DOHH2 (cell line): ENCODE measurements around the gene STAG1.
"Not testable (repeated sequence)": the region's sequence is repeated elsewhere in the genome, so short reads cannot be mapped to it uniquely, and the experiment has no call there.

Experiments used
- H3F3A ChIP-seq: fragments of 200-600 bp; sonication (generic), shearing (Covaris generic); 2 replicates; pipeline ENCODE4 v1.6.0; 2016; ENCODE audit warnings: antibody characterized with exemption, mild to moderate bottlenecking; ENCODE audit not compliant: control insufficient read depth, insufficient read depth
- H3K27ac ChIP-seq: fragments of 200-600 bp; sonication (generic); 2 replicates; pipeline ENCODE4 v1.5.1; 2014; ENCODE audit warnings: low read depth, mild to moderate bottlenecking, low read length, moderate library complexity
- H3K27me3 ChIP-seq: fragments of 200-600 bp; sonication (generic); 2 replicates; pipeline ENCODE4 v1.6.1; 2014; ENCODE audit warnings: mild to moderate bottlenecking, low read length, mixed read lengths; ENCODE audit not compliant: control insufficient read depth
- H3K36me3 ChIP-seq: fragments of 200-600 bp; sonication (generic); 2 replicates; pipeline ENCODE4 v1.6.1; 2014; ENCODE audit warnings: mild to moderate bottlenecking, low read length, moderate library complexity, mixed read lengths; ENCODE audit not compliant: control insufficient read depth
- H3K4me1 ChIP-seq: fragments of 200-600 bp; sonication (generic); 2 replicates; pipeline ENCODE4 v1.6.1; 2014; ENCODE audit warnings: mild to moderate bottlenecking, low read length, mixed read lengths; ENCODE audit not compliant: control insufficient read depth
- H3K4me2 ChIP-seq: fragments of 200-600 bp; sonication (generic); 2 replicates; pipeline ENCODE4 v1.6.0; 2014; ENCODE audit warnings: mild to moderate bottlenecking, low read length, moderate library complexity
- H3K4me3 ChIP-seq: fragments of 200-600 bp; sonication (generic); 2 replicates; pipeline ENCODE4 v1.5.1; 2014; ENCODE audit warnings: mild to moderate bottlenecking, low read length, mixed read lengths
- H3K79me2 ChIP-seq: fragments of 200-600 bp; sonication (generic); 2 replicates; pipeline ENCODE4 v1.6.1; 2014; ENCODE audit warnings: mild to moderate bottlenecking, low read length, mixed read lengths; ENCODE audit not compliant: control insufficient read depth
- H3K9me2 ChIP-seq: fragments of 200-600 bp; sonication (generic); replicated peaks from 2 replicates; pipeline ENCODE4 v1.6.1; 2014; ENCODE audit warnings: mild to moderate bottlenecking, low read length, mixed read lengths; ENCODE audit not compliant: control insufficient read depth
- H3K9me3 ChIP-seq: fragments of 200-600 bp; sonication (generic); 2 replicates; pipeline ENCODE4 v1.6.1; 2014; ENCODE audit warnings: antibody characterized with exemption, low read length, mixed read lengths; ENCODE audit not compliant: control insufficient read depth, insufficient read depth
- H4K20me1 ChIP-seq: fragments of 200-600 bp; sonication (generic); 2 replicates; pipeline ENCODE4 v1.6.0; 2014; ENCODE audit warnings: low read depth, mild to moderate bottlenecking, antibody characterized with exemption, low read length, moderate library complexity; ENCODE audit not compliant: control insufficient read depth, insufficient read depth
- EZH2phosphoT487 ChIP-seq: fragments of 200-600 bp; sonication (generic); IDR thresholded peaks from 2 replicates; pipeline ENCODE4 v1.6.1; 2017; ENCODE audit warnings: borderline replicate concordance, mild to moderate bottlenecking, antibody characterized with exemption, low read length, moderate library complexity, mixed read lengths
- TF ChIP-seq, protein P1 (sequence below): fragments of 200-600 bp; sonication (generic); IDR thresholded peaks from one replicate; pipeline ENCODE4 v1.5.1; 2014; ENCODE audit warnings: antibody characterized with exemption, mild to moderate bottlenecking, low read depth, low read length; ENCODE audit not compliant: poor library complexity, severe bottlenecking

The STAG1 gene

DNA sequence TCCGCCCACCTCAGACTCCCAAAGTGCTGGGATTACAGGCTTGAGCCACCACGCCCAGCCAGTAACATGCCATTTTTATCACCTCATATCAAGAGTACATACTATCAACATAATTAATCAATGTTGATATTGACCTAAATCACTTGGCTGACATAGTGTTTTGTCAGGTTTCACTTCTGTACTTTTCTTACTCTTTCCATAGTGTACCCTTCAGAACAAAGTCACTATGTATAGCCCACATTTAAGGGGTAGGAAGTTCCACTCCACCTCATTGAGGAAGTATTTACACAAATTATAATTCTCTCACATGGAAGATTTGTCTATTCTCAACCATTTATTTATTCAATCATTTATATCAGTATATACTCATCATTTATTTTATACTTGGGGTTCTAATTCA lies 145.2 kb downstream of the STAG1 start:
- no peaks in the 10 kb centered on the region for H3K9me3 ChIP-seq
- H3K27me3 ChIP-seq = no peaks in the 10 kb centered on the region
- no peaks in the 10 kb centered on the region for H4K20me1 ChIP-seq
- no peak overlapping the region for H3K4me2 ChIP-seq
- H3K9me2 ChIP-seq = no peaks in the 10 kb centered on the region
- H3K36me3 ChIP-seq = no peaks in the 10 kb centered on the region
- no peak for TF ChIP-seq EZH2phosphoT487
- TF ChIP-seq, protein P1, sequence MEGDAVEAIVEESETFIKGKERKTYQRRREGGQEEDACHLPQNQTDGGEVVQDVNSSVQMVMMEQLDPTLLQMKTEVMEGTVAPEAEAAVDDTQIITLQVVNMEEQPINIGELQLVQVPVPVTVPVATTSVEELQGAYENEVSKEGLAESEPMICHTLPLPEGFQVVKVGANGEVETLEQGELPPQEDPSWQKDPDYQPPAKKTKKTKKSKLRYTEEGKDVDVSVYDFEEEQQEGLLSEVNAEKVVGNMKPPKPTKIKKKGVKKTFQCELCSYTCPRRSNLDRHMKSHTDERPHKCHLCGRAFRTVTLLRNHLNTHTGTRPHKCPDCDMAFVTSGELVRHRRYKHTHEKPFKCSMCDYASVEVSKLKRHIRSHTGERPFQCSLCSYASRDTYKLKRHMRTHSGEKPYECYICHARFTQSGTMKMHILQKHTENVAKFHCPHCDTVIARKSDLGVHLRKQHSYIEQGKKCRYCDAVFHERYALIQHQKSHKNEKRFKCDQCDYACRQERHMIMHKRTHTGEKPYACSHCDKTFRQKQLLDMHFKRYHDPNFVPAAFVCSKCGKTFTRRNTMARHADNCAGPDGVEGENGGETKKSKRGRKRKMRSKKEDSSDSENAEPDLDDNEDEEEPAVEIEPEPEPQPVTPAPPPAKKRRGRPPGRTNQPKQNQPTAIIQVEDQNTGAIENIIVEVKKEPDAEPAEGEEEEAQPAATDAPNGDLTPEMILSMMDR = no peak
- 0 out of 2 replicates have a peak, but pooled peaks cover 6% of the 10 kb centered on the region for H3K4me1 ChIP-seq
- no peaks in the 10 kb centered on the region for H3F3A ChIP-seq
- no peak overlapping the region for H3K4me3 ChIP-seq
- no peaks in the 10 kb centered on the region for H3K79me2 ChIP-seq
- H3K27ac ChIP-seq = no peak overlapping the region

DNA sequence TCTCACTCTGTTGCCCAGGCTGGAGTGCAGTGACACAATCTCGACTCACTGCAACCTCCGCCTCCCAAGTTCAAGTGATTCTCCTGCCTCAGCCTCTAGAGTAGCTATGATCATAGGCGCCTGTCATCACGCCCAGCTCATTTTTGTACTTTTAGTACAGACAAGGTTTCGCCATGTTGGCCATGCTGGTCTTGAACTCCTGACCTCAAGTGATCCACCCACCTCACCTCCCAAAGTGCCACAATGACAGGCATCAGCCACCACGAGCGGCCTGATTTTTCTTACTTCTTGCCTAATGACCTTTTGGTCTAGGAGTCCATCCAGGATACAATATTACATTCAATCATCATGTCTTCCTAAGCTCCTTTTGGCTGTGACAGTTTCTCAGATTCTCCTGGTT lies 146.0 kb downstream of the STAG1 start:
- H4K20me1 ChIP-seq, H3K9me3 ChIP-seq, H3K4me2 ChIP-seq, H3K9me2 ChIP-seq, H3F3A ChIP-seq, H3K27me3 ChIP-seq, H3K4me1 ChIP-seq, H3K79me2 ChIP-seq, H3K27ac ChIP-seq, H3K36me3 ChIP-seq, H3K4me3 ChIP-seq: not testable (repeated sequence)

DNA sequence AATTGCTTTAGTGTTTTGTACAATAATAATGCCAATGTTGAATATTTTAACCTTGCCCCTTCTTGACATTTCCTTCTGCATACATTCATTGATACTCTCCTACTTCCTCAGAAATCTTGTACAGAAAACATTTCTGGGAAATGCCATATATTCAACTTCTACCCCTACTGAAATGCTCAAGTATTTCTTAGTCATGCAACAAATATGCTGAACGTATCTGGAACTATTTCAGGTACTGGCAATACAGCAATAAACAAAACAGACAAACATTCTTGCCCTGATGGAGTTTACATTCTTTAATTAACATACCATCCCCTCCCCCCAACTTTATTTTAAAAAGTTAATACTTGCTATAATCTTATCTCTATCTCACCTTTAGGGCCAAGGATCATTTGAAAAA lies 147.2 kb downstream of the STAG1 start:
- Histone ChIP-seq H3K4me2 (no peak overlapping the region), H3F3A (no peaks in the 10 kb centered on the region), H3K27ac (no peak overlapping the region), H3K79me2 (no peaks in the 10 kb centered on the region), H3K4me3 (no peak overlapping the region), H3K27me3 (no peaks in the 10 kb centered on the region), H3K9me2 (no peaks in the 10 kb centered on the region), H4K20me1 (no peaks in the 10 kb centered on the region), H3K36me3 (peaks cover 5% of the 10 kb centered on the region; the same call in 1 of the 2 replicates), H3K9me3 (no peaks in the 10 kb centered on the region), H3K4me1 (peaks cover 9% of the 10 kb centered on the region; the same call in 1 of the 2 replicates)
- TF ChIP-seq, protein P1 = no peak
- TF ChIP-seq EZH2phosphoT487 = no peak

DNA sequence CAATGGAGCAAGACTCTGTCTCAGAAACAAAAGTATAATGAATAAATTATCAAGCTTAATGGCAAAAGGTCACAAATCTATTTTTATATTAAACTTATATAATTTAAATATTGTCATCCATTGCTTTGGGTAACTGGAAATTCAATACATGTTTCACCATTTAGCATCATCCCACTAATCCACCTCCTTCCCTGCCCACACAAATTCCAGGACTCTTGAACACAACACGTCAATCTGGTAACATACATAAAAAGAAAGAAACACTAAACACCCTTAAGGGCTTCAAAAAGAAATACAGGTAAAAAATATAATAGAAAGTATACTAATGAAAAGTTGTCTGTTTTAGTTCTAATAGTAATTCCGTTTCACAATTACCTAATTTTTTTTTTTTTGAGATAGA lies 149.4 kb downstream of the STAG1 start:
- H3K27ac ChIP-seq = no peak overlapping the region

More for the DNA sequence above, 149.4 kb downstream of the STAG1 start:
- Histone ChIP-seq H3K9me2 (no peaks in the 10 kb centered on the region), H3K4me3 (no peak overlapping the region), H3K4me2 (no peak overlapping the region), H3K9me3 (no peaks in the 10 kb centered on the region), H3K79me2 (no peaks in the 10 kb centered on the region), H4K20me1 (no peaks in the 10 kb centered on the region), H3K4me1 (peaks cover 9% of the 10 kb centered on the region; the same call in 1 of the 2 replicates), H3F3A (no peaks in the 10 kb centered on the region), H3K27me3 (no peaks in the 10 kb centered on the region), H3K36me3 (peaks cover 5% of the 10 kb centered on the region; the same call in 1 of the 2 replicates)
- TF ChIP-seq EZH2phosphoT487 = no peak
- TF ChIP-seq, protein P1 = no peak
